ENCODE measurements around the gene PPP3CA.

DNA sequence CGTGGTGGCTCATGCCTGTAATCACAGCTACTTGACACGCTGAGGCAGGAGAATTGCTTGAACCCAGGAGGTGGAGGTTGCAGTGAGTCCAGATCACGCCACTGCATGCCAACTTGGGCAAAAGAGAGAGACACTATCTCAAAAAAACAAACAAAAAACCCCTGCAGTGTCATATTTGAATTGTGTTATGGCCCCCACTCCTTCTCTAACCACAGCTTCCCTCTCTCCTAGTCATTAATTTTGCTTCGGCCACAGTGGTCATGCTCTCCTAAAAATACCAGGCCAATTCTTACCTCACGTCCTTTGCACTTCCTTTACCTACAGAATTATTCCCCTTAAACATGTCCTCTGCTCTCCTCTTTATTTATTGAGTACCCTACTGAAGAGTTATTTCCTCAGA lies 206.1 kb downstream of the PPP3CA start:
- TF ChIP-seq CTCF (conservative IDR thresholded peaks at IDR 0.05; ENCODE audit: low read depth, low read length) (no peak), EZH2phosphoT487 (IDR thresholded peaks at IDR 0.05; ENCODE audit: borderline replicate concordance, low read length) (no peak), EZH2 (IDR thresholded peaks at IDR 0.05; ENCODE audit: low read length, unreplicated experiment) (no peak)
